Activated CD8-positive, alpha-beta memory T cell treated with anti-CD3 and anti-CD28 coated beads for 1 hour (primary cell): Measurements from ENCODE around the gene GOLGA8J.
"Not testable (repeated sequence)": the region's sequence is repeated elsewhere in the genome, so short reads cannot be mapped to it uniquely, and the experiment has no call there.

ENCODE experiments used
- DNase-seq, 2 donors: peaks; one replicate each; pipeline ENCODE4 v3.0.0-alpha.2; 2020; ENCODE audit warnings: low read depth in 1 of 2; ENCODE audit errors: extremely low read depth in 1 of 2

Gene GOLGA8J

GRCh38 chr15:30082655-30083054, at the start of gene GOLGA8J:
TSS of gene GOLGA8J (plus strand) at chr15:30082955. CDS start at chr15:30083053, 98 bp downstream.
- not testable (repeated sequence) for DNase-seq

GRCh38 chr15:30033211-30033610, 49.5 kb upstream of the GOLGA8J start:
- no peak for DNase-seq

- DNase-seq: no peak
Measured at GRCh38 chr15:30033763-30034162, 49.0 kb upstream of the GOLGA8J start.

GRCh38 chr15:30036036-30036703, 46.6 kb upstream of the GOLGA8J start:
- no peak for DNase-seq

GRCh38 chr15:30038667-30039523, 43.9 kb upstream of the GOLGA8J start:
- DNase-seq: no peak

- DNase-seq: no peak
Measured at GRCh38 chr15:30041868-30042267, 40.9 kb upstream of the GOLGA8J start.

- no peak for DNase-seq
Measured at GRCh38 chr15:30042556-30042955, 40.2 kb upstream of the GOLGA8J start.

GRCh38 chr15:30043211-30043655, 39.5 kb upstream of the GOLGA8J start:
- DNase-seq: no peak

GRCh38 chr15:30044377-30044776, 38.4 kb upstream of the GOLGA8J start:
- DNase-seq: no peak

- not testable (repeated sequence) for DNase-seq
Measured at GRCh38 chr15:30044826-30045225, 37.9 kb upstream of the GOLGA8J start.

GRCh38 chr15:30045248-30046041, 37.3 kb upstream of the GOLGA8J start:
- not testable (repeated sequence) for DNase-seq

GRCh38 chr15:30046430-30046829, 36.3 kb upstream of the GOLGA8J start:
- DNase-seq: no peak

GRCh38 chr15:30055604-30056003, 27.2 kb upstream of the GOLGA8J start:
- DNase-seq: no peak

- no peak for DNase-seq
Measured at GRCh38 chr15:30056166-30056565, 26.6 kb upstream of the GOLGA8J start.

- no peak for DNase-seq
Measured at GRCh38 chr15:30059771-30060170, 23.0 kb upstream of the GOLGA8J start.

- DNase-seq: no peak
Measured at GRCh38 chr15:30062881-30063280, 19.9 kb upstream of the GOLGA8J start.

- DNase-seq: no peak
Measured at GRCh38 chr15:30063835-30064546, 18.8 kb upstream of the GOLGA8J start.

GRCh38 chr15:30065025-30065801, 17.5 kb upstream of the GOLGA8J start:
- no peak for DNase-seq

- DNase-seq: no peak
Measured at GRCh38 chr15:30068326-30068725, 14.4 kb upstream of the GOLGA8J start.

- DNase-seq: no peak
Measured at GRCh38 chr15:30072630-30073029, 10.1 kb upstream of the GOLGA8J start.
